ENCODE measurements around the gene ARAP2. TPM values are rescaled to one million over a fixed set of nuclear protein-coding genes. Genes with fewer than 3 reads are reported as not detected.

The ARAP2 gene
- total RNA-seq, 1 donor from 2014 or later = 59.1 TPM

GRCh38 chr4:36094995-36095394, 149.3 kb downstream of the ARAP2 start:
- no peak for TF ChIP-seq CTCF (IDR thresholded peaks at IDR 0.05)
- H3K36me3 Mint-ChIP-seq (ENCODE audit: low read depth) = peaks cover 66% of the 10 kb centered on the region
- H3K4me1 Mint-ChIP-seq = no peaks in the 10 kb centered on the region
- DNase-seq (no peak), ATAC-seq (ENCODE audit: low read depth) (no peak)
- no peaks in the 10 kb centered on the region for H3K9me3 Mint-ChIP-seq
- no peak overlapping the region for H3K4me3 Mint-ChIP-seq
- no peaks in the 10 kb centered on the region for H3K27me3 Mint-ChIP-seq
- intact Hi-C loops (cut with micrococcal nuclease) = no loop called here
- H3K27ac Mint-ChIP-seq = no peak overlapping the region
- ChIA-PET POLR2A (no interaction called here), CTCF (no interaction called here)

GRCh38 chr4:36091997-36092396, 152.3 kb downstream of the ARAP2 start:
- no peak for TF ChIP-seq CTCF (IDR thresholded peaks at IDR 0.05)
- Mint-ChIP-seq H3K36me3 (ENCODE audit: low read depth) (peaks cover 58% of the 10 kb centered on the region), H3K27ac (no peak overlapping the region), H3K27me3 (no peaks in the 10 kb centered on the region), H3K9me3 (no peaks in the 10 kb centered on the region), H3K4me3 (no peak overlapping the region), H3K4me1 (no peaks in the 10 kb centered on the region)
- DNase-seq (no peak), ATAC-seq (ENCODE audit: low read depth) (no peak)
- intact Hi-C loops (cut with micrococcal nuclease) = no loop called here
- ChIA-PET CTCF (no interaction called here), POLR2A (no interaction called here)

- TF ChIP-seq CTCF (IDR thresholded peaks at IDR 0.05) = no peak
- H3K27me3 Mint-ChIP-seq = no peaks in the 10 kb centered on the region
- H3K4me1 Mint-ChIP-seq = no peaks in the 10 kb centered on the region
- H3K36me3 Mint-ChIP-seq (ENCODE audit: low read depth) = peaks cover 45% of the 10 kb centered on the region
- no peak overlapping the region for H3K27ac Mint-ChIP-seq
- CTCF ChIA-PET = no interaction called here
- H3K4me3 Mint-ChIP-seq = no peak overlapping the region
- ATAC-seq (ENCODE audit: low read depth) = no peak
- H3K9me3 Mint-ChIP-seq = no peaks in the 10 kb centered on the region
- POLR2A ChIA-PET = no interaction called here
- intact Hi-C loops (cut with micrococcal nuclease) = no loop called here
- no peak for DNase-seq
These were observed 155.8 kb downstream of the ARAP2 start for GRCh38 chr4:36088542-36088941.

- CTCF ChIA-PET = interaction anchor here (1.8 kb wide), 1 partner anchor 313 kb away, joined by 4 read pairs; no protein-coding TSS in a partner anchor
These were observed 158.0 kb downstream of the ARAP2 start for GRCh38 chr4:36086261-36086786.

GRCh38 chr4:36082817-36083216, 161.5 kb downstream of the ARAP2 start:
- Mint-ChIP-seq H3K4me1 (no peaks in the 10 kb centered on the region), H3K27ac (no peak overlapping the region), H3K27me3 (no peaks in the 10 kb centered on the region), H3K36me3 (ENCODE audit: low read depth) (peaks cover 20% of the 10 kb centered on the region), H3K9me3 (no peaks in the 10 kb centered on the region), H3K4me3 (no peak overlapping the region)
- ChIA-PET CTCF (no interaction called here), POLR2A (no interaction called here)
- DNase-seq (no peak), ATAC-seq (ENCODE audit: low read depth) (no peak)
- TF ChIP-seq CTCF (IDR thresholded peaks at IDR 0.05) = no peak
- intact Hi-C loops (cut with micrococcal nuclease) = no loop called here

More at GRCh38 chr4:36086261-36086786, 158.0 kb downstream of the ARAP2 start:
- no peak for TF ChIP-seq CTCF (IDR thresholded peaks at IDR 0.05)
- ATAC-seq (ENCODE audit: low read depth) (no peak), DNase-seq (no peak)
- Mint-ChIP-seq H3K27ac (no peak overlapping the region), H3K4me3 (no peak overlapping the region), H3K27me3 (no peaks in the 10 kb centered on the region), H3K4me1 (no peaks in the 10 kb centered on the region), H3K9me3 (no peaks in the 10 kb centered on the region), H3K36me3 (ENCODE audit: low read depth) (peaks cover 33% of the 10 kb centered on the region)
- intact Hi-C loops (cut with micrococcal nuclease) = no loop called here
- POLR2A ChIA-PET = interaction anchor here (0.6 kb wide), 1 partner anchor 227 kb away, joined by 3 read pairs; no protein-coding TSS in a partner anchor
